PFSK-1 (cell line): ENCODE results near the gene NRXN3.

Source experiments
- FOXP2 ChIP-seq: optimal IDR thresholded peaks from 2 replicates; pipeline ENCODE3; 2011; ENCODE audit warnings: borderline replicate concordance, control low read depth, inconsistent platforms; ENCODE audit not compliant: insufficient read depth; ENCODE audit errors: extremely low read length, extremely low read depth
- POLR2AphosphoS5 ChIP-seq: IDR thresholded peaks from 2 replicates; pipeline ENCODE4 v1.6.1; 2012; ENCODE audit warnings: low read depth, mild to moderate bottlenecking, control low read depth, low read length, moderate library complexity
- REST ChIP-seq, 2 experiments: IDR thresholded peaks; 2 replicates each; pipeline versions ENCODE4 v1.6.1 to v1.8.0; 2011 to 2012; ENCODE audit warnings: low read depth in 2 of 2, low read length in 2 of 2, control low read depth in 1 of 2, inconsistent platforms in 1 of 2, mild to moderate bottlenecking in 1 of 2, moderate library complexity in 1 of 2; ENCODE audit not compliant: insufficient read depth in 1 of 2
- SIN3A ChIP-seq: IDR thresholded peaks from 2 replicates; pipeline ENCODE4 v1.6.1; 2012; ENCODE audit warnings: mild to moderate bottlenecking, low read length, moderate library complexity, borderline replicate concordance; ENCODE audit not compliant: insufficient read depth
- TAF1 ChIP-seq: IDR thresholded peaks from 2 replicates; pipeline ENCODE4 v1.6.1; 2012; ENCODE audit warnings: low read length, control low read depth, borderline replicate concordance; ENCODE audit not compliant: insufficient read depth

The NRXN3 gene

DNA sequence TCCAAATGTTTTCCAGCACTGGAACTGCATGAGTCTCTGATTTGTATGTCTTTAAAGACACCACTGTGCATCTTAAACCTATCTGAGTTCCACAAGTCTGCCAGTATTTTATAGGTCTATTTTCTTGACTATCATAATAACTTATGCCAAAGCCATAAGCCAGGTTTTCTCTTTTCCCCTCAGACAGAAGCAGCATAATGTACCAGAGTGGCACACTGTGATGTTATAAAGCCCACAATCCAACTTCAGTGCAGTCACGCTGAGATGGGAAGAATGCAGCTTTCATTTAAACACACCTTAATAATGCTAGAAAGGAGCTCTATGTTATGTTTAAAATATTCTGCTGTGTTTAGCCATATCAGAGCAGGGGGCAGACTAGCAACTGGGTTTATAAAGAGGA lies 1117.8 kb downstream of the NRXN3 start:
- TF ChIP-seq TAF1 (no peak), FOXP2 (no peak), POLR2AphosphoS5 (no peak), REST (IDR thresholded peaks at IDR 0.05; ENCODE audit: insufficient read depth in 1 of 2, low read depth in 2 of 2, low read length in 2 of 2) (no peak), SIN3A (no peak)

DNA sequence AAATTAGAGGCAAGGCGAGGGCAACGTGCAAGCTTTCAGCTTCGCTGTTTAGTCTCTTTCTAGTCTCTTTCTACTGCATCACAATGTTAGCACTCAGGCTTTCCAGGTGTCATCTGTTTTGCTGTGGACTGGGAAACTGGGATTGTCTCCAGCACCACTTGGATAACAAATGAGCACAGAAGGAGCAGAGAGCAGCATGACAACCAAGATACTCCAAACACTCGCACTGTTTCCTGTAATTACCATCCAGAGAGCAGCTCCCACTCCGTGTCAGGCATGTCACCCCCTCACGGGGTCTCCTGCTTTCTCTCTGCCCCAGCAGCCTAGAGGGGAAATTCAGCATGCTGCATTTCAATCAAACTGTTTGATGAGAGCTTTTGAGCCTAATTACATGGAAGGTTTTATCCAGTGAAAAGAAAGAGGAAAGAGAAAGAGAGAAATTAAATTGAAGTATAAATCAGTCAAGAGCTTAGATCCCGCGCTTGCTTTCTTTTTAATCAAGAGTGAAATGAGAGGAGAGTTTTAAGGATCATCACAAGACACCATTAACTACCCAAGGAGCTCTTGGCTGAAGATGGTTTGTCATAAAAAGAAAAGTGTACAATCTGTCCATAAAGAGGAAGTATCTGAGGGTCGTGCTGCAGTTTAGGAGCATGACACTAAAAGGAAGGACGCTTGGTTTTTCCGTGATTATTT lies 1123.5 kb downstream of the NRXN3 start:
- TF ChIP-seq FOXP2, result no peak
- no peak for TF ChIP-seq POLR2AphosphoS5
- TF ChIP-seq SIN3A, result no peak
- TF ChIP-seq REST (IDR thresholded peaks at IDR 0.05; ENCODE audit: insufficient read depth in 1 of 2, low read depth in 2 of 2, low read length in 2 of 2), result no peak

- no peak for TF ChIP-seq FOXP2
- no peak for TF ChIP-seq TAF1
- TF ChIP-seq POLR2AphosphoS5, result no peak
- TF ChIP-seq SIN3A, result no peak
- TF ChIP-seq REST (IDR thresholded peaks at IDR 0.05; ENCODE audit: insufficient read depth in 1 of 2, low read depth in 2 of 2, low read length in 2 of 2), result no peak
These were observed 1124.3 kb downstream of the NRXN3 start for GRCh38 chr14:79294499-79294898.

- TF ChIP-seq FOXP2, result no peak
- TF ChIP-seq SIN3A, result no peak
- no peak for TF ChIP-seq TAF1
- TF ChIP-seq POLR2AphosphoS5, result no peak
- TF ChIP-seq REST (IDR thresholded peaks at IDR 0.05; ENCODE audit: insufficient read depth in 1 of 2, low read depth in 2 of 2, low read length in 2 of 2), result no peak
These were observed 1125.2 kb downstream of the NRXN3 start for GRCh38 chr14:79295385-79295784.
